HG02759 (cell line): ENCODE data around the gene DLG3.

ENCODE experiments used
- ATAC-seq: cut with Tn5 transposase; IDR thresholded peaks from one replicate; pipeline ENCODE4 v1.9.1; 2021; ENCODE audit warnings: mild to moderate bottlenecking, moderate library complexity; ENCODE audit not compliant: unreplicated experiment

DLG3 gene

DNA sequence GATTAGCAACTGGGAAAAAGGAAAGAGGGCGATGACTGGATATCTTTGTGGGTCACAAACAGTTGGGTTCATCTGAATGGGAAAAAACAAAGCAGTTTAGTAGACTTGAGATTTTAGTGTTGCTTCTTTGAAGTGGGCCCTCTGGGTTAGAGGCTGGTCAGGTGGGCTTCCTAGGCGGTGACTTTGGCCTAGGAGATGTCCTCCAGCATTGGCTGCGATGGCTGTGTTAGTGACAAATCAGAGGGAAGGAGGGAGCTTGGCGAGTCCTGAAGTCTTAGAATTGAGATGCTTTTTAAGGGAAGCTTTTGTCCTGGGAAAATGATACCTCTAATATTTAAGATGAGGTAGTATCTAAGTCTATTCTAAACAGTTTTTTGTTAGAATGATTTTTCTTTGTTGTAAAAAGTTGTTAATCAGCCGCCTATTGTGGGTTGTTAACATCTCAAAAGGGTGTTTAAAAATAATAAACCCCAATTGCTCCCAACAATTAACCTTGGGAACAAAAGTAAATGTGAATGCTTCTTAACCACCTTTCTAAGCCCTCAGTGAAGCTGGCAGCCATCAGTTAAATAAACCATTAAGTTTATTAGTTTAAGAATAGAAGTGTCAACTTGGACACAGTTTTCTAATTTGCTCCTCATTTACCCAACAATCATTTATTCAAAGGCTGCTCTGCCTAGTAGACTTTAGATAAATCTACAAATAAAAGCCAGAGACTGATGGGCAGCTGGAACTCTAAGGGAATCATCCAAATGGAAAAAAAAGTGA is 31.7 kb downstream of the DLG3 start:
- ATAC-seq, result no peak

DNA sequence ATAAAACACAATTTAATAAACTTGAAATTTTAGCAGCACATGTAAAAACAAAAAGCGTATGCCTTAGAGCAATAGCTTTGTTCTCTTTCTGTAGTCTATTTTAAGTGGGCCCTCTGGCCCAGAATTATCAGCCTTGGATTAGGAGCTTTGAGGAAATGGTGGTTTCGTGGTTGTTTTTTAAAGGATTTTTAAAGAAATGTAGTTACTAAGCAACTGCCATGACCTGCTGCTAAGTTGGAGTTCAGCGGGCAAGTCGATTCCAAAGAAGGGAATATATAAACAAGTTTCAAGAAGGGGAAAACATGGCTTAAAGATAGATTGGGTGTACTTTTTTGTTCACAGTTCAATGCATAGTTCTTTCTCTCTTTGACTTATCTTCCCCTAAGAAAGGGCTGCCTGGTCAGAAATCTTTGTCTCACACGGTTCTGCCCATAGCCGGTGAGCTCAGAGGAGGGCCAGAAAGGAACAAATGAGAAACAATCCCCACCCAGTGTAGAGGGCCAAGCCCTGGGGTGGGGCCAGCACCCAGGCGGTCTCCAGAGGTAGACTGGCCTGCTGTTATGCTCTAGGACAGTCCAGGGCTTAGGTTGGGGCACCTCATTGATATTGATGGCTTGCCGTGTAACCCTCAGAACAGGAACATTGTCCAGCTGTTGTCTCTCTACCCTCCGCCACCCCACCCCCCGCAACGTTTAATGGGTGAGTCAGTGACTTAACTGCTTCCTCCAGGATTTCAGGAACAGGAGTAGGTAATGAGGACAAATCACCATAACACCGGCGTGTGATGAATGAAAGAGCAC is 32.5 kb downstream of the DLG3 start:
- no peak for ATAC-seq

DNA sequence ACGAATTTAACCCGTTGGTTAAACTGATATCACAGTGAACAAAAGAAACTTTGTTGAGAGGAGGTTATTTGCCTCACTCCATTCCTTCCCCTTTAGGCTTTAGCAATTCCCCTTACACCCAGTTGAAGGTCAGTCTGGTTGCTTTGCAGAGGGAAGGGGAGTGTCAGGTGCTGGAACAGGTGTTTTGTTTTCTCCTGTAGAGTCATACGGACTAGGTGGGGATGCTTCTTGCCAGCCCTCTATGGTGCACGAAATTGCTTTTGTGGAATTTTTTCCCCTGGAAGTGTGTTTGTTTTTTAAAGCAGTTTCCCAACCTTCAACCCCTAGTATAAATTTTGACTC is 33.1 kb downstream of the DLG3 start:
- ATAC-seq, result no peak

DNA sequence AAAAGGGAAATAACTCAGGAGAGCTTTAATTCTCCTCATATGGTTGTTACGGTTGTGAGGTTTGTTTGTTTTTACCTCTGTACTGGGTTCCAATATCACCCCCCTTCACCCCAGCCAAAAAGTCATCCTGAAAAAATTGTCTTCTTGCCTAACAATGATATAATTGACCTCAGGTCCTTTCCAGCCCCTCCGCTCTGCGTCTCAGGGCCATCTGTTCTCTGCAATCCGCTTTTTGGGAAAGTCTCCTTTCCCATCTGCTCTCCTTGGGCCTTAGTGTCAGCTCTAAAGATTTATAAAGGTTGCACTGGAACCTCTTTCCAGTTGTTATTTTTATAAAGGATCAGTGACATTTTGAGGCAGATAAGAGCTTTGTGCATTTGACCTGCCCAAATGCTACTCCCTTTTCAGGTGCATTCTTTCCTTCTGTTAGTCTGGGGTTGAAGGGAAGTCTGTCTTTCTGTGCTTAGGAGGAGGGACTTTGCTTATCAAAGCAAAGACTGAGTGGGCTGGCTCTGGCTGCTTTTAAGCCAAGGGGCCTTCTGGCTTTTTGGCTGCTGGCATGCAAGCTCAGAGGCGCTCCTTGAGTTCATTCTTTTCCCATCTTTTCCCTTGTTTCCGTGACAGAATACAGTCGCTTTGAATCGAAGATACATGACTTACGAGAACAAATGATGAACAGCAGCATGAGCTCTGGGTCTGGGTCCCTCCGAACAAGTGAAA is 34.1 kb downstream of the DLG3 start:
- ATAC-seq, result no peak

DNA sequence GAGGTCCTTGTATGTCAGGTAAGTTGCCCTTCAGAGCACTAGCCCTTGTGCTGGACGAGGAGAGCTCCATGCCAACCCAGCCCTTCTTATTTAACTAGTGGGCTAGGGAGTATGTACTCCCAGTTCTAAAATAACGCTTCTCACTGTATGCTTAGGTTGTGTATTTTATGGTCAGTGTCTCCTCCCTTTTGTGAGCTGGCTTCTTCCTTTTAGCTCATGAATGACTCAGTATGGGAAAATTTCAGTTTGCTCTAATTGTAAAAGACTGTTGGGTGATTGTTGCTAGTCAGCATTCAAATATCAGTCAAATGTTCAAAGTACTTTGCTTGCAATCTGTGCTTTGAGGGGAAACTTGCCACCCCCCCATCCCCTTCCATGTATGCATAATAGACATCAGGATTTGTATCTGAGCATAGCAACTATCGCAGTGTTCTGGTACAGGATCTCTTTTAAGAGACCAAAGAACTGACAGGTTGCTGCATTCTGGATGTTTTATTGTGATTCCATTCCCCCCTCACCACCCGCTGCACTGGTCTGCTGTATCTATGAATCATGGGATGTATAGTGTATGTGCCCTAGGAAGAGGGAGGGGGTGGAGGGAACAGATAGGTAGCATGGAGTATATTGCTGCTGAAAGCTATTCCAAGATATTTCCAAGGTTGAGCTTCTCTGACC is 34.7 kb downstream of the DLG3 start:
- no peak for ATAC-seq

DNA sequence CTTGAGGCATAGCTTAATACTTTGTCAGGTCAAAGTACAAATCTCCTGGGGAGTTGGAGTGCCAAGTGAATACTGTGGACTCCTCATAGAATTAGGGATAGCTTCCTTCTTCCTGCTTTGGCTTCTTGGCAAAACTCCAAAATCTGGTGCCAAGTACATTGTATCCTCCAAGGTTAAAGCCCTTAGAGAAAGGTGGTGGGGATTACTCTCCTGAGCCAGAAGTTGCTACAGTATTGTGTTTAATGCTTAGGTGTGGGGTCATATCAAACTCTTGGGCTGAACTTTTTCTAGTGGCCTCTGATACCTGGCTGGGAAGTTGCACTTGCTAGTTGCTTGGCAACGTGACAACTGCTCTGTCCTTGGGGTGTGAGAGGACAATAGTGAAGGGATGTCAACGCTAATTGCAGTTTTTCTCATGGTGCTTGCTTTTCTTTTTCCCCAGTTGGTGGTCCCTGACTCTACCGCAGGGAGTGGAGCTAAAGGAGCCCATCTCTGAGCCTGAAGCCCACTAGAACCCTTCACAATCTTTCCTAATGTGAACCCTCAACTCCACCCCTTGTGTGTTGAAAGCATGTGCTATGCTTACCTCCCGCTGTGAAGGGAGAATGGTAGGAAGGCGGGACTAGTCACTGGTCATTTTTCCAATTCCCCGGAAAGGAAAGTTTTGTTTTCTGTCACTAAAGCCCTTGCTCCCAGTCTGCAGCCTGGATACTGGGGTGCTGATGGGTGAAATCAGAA is 35.5 kb downstream of the DLG3 start:
- no peak for ATAC-seq

DNA sequence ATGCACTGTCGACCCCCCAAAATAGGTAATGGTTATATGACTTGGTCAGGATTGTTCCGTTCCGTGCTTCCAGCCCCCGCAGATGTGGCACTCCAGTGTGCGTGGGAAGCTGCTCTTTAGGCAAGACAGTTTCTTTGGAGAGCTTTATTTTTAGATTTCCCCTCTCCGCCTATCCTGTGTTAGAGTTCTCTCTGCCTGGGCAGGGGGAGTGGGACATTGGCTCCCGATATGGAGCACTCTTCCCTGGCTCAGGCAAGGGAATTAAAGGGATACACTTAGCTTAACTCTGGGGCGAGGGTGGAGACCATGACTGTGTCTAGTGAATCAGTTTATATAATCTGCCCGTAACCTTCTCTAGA is 36.0 kb downstream of the DLG3 start:
- ATAC-seq, result no peak

DNA sequence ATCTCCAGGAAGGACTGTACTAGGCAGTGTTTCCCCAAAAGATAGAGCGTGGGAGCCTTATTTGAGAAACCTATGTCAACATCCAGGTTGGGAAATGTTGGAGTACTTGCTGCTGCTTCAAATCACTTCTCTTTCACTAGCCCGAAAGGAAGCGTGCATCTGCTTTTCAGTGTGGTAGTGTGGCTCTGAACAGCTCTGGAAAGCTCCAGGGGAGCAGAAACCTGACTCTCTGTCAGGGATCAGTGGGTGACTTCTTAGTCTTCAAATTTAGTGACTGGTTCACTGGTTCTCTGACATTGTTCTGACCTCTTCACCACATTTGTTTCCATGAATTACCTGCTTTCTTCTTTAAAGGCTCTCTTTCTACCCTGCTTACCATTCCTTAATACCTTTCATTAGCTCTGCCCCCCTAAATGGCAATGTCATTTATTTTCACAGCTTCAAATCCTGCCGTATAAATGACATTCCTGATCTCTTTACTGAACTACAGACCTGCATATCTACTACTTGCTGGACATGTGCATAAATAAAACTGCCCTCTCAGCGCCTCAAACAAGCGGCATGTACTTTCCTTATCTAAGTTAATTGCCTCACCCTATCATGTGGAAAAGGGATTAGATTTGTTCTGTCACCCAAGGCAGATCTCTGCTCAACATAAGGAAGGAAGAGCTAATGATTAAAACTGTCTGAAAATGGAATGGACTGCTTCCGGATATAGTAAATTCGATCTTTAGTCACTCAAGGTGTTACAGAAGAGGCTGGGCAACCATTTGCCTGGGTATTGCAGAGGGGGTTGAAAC is 37.0 kb downstream of the DLG3 start:
- ATAC-seq, result no peak

DNA sequence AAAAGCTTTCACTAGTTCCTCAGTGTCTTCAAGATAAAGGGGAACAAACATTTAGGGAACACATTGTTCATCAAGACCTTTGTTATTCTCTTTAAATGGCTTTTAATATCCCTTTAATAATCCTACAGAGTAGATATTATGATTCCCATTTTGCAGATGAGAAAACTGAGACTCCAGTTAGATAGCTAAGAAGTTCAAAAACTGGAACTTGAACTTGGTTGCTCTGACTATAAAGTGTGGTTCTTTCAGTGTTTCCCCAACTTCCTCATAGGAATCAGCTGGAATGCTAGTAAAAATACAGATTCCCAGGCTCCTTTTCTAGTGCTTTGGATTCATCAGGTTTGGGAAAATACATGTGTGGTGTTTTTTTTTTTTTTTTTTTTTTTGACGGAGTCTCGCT is 37.7 kb downstream of the DLG3 start:
- no peak for ATAC-seq

DNA sequence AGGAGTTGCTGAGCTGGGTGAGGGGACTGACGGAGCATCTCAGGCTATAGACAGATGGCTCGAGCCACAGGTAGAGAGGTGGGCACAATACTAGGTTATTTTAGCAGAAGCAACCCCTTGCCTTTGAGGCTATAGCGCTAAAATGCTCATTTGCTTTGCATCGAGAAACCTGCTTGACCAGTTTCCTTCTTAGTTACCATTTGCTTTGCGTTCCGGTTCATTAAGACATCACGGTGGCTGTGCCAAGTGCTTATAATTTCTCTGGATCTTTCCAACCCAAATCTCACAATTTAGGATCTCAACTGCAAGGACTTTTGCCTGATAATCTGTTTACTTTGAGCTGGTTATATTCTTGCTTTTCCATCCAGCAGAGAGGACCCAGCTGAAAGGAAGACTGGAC is 40.8 kb downstream of the DLG3 start:
- ATAC-seq, result no peak

DNA sequence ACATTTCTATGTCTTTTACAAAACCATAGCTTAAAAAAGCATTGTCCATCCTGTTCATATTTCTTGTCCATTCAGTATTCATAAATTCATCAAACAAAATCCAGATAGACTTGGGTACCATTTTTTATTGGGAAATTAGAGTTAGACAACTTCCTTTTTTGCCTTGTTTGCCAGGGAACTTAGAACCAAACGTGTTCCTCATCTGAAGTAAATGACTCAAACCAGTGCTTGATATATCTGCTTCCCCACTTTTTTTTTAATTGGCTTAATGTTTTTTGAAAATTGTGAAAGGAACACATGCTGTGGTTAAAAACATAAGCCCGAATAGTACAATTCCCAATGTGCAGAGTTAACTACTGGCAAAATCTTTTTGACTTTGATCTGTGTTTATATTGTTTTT is 44.2 kb downstream of the DLG3 start:
- ATAC-seq, result no peak

DNA sequence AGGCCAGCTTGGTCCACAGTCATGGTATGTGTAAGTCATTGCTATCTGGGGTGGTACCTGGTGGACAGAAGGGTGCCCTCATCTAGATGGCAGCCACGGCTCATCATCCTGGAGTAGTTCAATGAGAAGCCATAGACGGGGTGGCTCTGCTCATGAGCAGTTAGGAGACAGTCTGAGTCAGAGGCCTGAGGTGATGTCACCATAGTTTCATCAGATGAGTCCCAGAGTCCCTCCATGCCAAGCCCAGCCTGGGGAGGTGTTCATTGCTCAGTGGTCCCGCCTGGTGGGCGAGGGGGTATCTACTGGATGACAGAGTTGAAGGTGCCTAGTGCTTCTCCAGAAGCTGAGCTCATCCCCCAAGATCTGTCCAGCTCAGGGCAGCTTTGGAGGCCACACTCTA is 49.8 kb downstream of the DLG3 start:
- no peak for ATAC-seq

DNA sequence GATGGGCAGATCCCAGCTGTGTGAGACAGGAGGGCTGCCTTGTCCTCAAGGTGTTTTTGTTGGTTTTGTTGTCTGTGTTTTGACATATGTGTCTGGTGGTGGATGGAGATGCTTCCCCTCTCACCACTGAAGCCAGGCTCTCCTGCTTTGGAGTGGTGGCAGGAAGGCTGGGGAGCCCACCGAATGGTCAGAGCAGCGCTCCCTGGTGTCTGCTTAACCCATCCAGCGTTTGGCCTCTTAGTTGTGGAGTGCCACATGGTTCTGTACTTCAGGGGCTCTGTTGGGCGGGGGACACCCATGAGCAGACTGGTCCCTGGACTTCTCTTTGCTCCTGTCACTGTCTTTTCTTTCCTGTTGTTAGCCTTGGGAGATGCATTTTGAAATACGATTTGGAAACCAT is 51.9 kb downstream of the DLG3 start:
- no peak for ATAC-seq

DNA sequence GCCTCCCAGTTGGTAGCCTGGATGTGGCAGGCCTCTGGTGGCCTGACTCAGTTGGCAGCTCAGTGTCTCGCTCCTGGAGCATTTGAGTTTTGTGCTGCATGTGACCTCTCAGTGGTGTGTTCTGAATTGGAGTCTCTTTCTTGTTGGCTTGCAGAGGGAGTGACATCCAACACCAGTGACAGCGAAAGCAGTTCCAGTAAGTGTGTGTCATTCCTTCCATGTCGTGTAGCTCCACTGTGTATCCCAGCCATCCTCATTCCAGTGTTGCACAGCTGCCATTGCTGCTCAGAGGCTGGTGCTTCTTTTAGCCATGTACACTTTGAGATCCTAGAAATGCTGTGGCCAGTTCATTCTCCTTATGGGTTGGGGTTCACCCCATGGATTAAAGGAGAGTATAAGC is 52.4 kb downstream of the DLG3 start:
- ATAC-seq, result no peak

DNA sequence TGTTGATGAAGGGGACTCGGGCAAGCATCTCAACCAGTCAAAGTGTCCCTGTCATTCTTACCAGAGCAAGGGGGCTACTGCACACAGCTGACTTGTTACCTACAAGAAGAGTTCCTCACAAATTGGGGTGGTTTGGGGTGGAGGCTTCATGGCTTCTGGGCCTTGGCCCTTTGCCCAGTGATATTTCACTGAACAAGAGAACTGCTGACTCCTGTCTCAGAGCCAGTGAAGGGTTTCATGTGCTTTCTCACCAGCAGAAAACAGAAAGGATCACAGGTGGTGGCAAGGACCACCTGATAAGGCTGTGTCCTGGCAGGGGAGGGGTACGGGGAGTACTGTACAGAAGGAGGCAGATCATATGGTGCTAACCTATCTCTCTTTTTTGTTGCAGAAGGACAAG is 53.5 kb downstream of the DLG3 start:
- ATAC-seq, result no peak

DNA sequence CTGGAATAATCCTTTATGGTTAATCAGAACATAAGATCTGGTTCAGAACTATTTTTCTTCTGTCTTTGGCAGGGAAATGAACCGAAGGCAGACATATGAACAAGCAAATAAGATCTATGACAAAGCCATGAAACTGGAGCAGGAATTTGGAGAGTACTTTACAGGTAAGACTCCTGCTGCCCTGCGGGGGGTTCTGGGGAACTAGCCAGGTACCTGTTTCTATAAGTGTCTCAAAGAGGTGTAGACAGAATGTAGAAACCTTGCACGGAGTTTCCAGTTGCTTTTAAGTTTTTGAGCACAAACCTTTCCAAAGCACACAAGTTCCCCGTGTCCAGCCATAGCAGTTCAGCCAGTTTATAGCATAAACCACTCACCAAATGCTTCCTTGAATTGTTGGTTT is 56.2 kb downstream of the DLG3 start:
- ATAC-seq, result no peak

DNA sequence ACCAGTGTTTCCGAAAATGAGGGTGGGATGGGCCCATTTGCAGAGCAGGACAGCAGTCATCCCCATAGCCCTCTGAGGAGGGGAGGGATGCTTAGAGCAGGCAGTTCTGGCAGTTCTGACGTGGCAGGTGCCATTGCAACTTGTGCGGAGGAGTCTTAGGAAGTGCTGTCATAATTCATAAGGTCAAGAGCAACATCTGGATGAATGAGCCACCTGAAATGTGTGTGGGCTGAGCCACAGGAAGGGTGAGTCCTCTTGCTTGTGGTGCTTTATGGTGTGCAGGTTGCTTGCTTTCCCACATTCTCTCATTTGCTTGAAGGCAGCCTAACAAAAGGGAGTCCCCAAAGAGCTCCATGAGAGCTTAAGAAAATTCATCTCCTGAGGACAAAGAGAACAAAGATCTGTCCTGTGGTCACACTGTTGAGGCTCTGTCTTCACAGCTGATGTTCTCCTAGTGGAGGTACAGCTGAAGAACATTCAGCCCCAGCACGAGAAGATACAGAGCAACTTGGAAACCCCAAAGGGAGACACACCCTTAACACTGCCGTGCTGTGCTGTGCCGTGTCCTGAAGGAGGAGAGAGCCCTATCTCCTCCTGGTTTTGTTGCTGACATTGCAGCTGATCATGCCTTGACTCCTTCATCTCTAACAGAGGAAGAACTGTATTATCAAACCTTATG is 60.3 kb downstream of the DLG3 start:
- no peak for ATAC-seq

DNA sequence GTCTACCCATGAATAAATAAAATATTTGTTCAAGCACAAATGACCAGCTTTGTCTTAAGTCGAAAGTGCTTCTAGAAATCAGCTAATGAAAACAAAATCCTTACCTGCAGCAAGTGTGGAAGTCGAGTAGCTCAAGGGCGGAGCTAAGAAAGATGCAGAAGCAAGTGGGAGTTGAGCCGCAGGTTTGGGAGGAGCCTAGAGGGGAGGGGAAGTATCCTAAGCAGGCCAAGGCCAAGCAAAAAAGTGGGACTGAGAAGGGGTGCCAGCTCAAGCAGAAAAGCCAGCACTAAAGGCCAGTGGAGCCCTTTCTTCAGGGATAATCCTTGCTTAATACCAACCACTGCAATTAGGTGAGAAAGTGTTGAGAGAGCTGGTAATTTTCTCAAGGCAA is 60.8 kb downstream of the DLG3 start:
- no peak for ATAC-seq

DNA sequence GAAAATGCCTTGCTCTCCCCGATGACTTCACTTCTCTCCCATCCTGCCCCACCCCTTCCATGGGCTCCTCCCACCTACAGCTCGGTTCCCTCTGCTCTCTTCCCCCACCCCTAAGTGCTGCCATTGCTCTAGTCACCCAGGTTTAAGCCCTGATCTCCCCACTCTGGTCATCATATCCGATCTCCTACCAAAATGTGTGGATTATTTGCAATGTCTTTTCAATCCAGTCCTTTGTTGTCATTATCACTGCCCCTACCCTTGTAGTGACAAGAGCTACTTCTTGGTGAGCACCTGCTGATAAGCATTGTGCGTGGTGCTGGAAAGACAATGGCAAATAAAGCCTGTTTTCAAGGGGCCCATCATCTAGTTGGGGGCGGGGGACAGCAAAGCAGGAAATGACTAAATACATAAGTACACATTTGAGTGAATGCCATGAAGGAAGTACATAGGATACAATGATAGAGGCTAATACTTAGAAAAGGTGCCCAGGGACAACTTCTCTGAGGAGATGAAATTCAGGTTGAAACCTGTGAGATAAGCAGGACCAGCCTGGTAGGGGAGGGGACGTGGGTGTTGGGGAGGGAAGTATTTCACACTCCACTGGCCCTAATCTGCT is 63.8 kb downstream of the DLG3 start:
- peak; percentile 76 for ATAC-seq
